ENCODE results near the gene POU2F1.

Gene POU2F1

DNA sequence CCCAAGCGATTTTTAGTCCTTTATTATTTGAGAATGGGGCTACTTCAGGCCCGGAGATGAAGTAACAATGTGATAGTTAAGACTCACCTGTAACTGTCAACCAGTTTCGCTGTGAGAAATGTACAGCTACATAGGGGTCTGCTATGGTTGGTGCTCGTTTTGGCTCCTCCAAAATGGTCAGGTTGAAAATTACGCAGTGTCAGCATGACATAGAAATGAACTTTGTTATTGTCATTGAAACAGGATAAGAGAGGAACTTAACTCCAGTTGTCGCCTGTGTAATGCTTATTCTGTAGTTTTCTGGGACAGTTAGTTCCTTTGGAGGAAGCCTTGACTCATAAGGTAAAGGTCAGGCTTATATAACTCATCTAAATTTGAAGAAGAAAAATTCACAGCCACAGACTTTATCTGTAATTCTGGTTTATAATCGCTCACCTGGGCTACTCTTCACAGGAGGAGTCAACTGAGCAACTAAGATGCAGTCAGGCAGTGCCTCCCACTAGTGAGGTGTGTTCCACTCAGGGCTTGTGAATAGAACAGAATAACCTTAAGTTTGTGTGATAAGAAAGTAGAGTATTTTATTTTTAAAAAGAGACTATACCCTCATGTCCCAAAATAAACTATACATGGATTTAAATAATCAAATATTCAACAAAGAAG is 166.7 kb downstream of the POU2F1 start:
- Histone ChIP-seq H3K27ac (no peak overlapping the region), H3K4me3 (no peak overlapping the region), H3K36me3 (ENCODE audit: insufficient read depth, low read length) (peaks cover 13% of the 10 kb centered on the region), H3K9me3 (ENCODE audit: low read depth, low read length) (no peaks in the 10 kb centered on the region), H3K9ac (ENCODE audit: insufficient read length) (no peak overlapping the region)
- TF ChIP-seq EZH2 (IDR thresholded peaks at IDR 0.05), result no peak
- TF ChIP-seq FOXP2 (optimal IDR thresholded peaks at IDR 0.05; ENCODE audit: control extremely low read depth, extremely low read length, insufficient read depth), result no peak
- TF ChIP-seq POLR2AphosphoS5 (IDR thresholded peaks at IDR 0.05; ENCODE audit: borderline replicate concordance, low read depth, low read length), result no peak
- no peak for DNase-seq (ENCODE audit: low read depth, low spot score)

DNA sequence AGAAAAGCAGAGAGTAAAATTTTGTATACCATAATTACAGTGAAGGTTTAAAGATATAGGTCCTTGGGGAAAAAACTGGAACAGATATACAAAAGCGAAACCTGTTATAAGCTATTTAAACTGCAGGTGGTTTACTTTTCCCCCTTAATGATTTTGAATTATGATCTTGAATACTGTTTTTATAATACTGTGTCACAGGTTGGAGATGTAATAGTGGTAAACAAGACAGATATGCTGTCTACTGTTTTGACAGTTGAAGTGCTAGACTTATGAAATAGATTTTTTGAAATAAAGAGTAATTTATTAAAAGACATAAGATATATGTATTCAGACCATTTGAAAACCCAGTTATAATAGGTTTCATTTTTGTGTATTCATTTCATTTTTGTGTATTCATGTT is 168.3 kb downstream of the POU2F1 start:
- TF ChIP-seq POLR2AphosphoS5 (IDR thresholded peaks at IDR 0.05; ENCODE audit: borderline replicate concordance, low read depth, low read length) (no peak), EZH2 (IDR thresholded peaks at IDR 0.05) (no peak)
- DNase-seq (ENCODE audit: low read depth, low spot score), result no peak
- H3K9ac ChIP-seq (ENCODE audit: insufficient read length), result no peak overlapping the region
- no peak overlapping the region for H3K4me3 ChIP-seq
- H3K36me3 ChIP-seq (ENCODE audit: insufficient read depth, low read length), result peaks cover 13% of the 10 kb centered on the region
- no peaks in the 10 kb centered on the region for H3K9me3 ChIP-seq (ENCODE audit: low read depth, low read length)
- no peak overlapping the region for H3K27ac ChIP-seq

DNA sequence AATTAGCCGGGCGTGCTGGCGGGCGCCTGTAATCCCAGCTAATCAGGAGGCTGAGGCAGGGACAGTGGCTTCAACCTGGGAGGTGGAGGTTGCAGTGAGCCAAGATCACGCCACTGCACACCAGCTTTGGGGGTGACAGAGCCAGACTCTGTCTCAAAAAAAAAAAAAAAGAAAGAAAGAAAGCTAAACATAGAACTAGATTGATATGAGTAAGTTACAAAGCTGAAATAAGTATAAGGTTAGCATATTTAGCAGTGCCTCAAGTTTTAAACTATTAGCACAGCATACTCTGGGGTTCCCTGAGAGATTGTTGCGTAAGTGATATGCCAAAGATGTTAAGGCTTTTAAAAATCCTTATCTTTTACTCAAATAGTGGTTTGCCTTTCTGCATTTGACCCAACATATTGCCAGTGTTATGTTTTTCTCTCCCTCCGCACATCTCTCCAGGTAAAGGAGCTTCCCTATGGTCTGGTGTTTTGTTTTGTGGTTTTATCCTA is 171.6 kb downstream of the POU2F1 start:
- TF ChIP-seq FOXP2 (optimal IDR thresholded peaks at IDR 0.05; ENCODE audit: control extremely low read depth, extremely low read length, insufficient read depth), result no peak
- TF ChIP-seq EZH2 (IDR thresholded peaks at IDR 0.05), result no peak
- no peak for TF ChIP-seq POLR2AphosphoS5 (IDR thresholded peaks at IDR 0.05; ENCODE audit: borderline replicate concordance, low read depth, low read length)
- Histone ChIP-seq H3K27ac (no peak overlapping the region), H3K4me3 (no peak overlapping the region), H3K36me3 (ENCODE audit: insufficient read depth, low read length) (peaks cover 4% of the 10 kb centered on the region; the same call in 1 of the 2 replicates), H3K9ac (ENCODE audit: insufficient read length) (no peak overlapping the region), H3K9me3 (ENCODE audit: low read depth, low read length) (no peaks in the 10 kb centered on the region)
- DNase-seq (ENCODE audit: low read depth, low spot score), result no peak

DNA sequence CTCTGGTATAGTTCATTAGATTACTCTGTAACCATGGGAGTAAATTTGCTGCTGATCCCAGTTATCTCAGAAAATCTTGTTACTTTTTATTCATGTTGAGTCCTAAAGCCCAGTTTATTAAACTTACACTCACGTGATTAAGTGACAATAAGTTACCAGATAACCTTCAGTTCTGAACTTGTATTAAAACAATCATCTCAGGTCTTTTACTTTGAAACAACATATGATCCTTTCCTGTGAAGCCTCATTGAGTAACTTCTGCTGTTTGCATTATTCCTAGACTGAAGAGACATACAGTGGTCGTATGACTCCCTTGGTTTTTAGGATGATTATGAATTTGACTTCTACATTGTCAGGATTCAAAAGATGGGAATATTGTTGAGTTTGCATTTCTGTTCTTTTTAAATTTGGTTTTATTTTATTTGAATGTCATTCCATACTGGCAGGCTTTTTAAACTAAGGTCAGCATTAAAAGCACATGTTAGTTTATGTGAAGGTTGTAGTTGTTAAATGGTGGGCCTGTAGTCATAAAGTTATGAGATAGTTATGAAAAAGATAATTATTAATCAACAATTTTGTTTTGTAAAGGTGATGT is 179.8 kb downstream of the POU2F1 start:
- peaks cover 9% of the 10 kb centered on the region for H3K36me3 ChIP-seq (ENCODE audit: insufficient read depth, low read length)
- H3K27ac ChIP-seq, result no peak overlapping the region
- H3K4me3 ChIP-seq, result no peak overlapping the region
- TF ChIP-seq FOXP2 (optimal IDR thresholded peaks at IDR 0.05; ENCODE audit: control extremely low read depth, extremely low read length, insufficient read depth), result no peak
- no peaks in the 10 kb centered on the region for H3K9me3 ChIP-seq (ENCODE audit: low read depth, low read length)
- no peak overlapping the region for H3K9ac ChIP-seq (ENCODE audit: insufficient read length)
- DNase-seq (ENCODE audit: low read depth, low spot score), result no peak

DNA sequence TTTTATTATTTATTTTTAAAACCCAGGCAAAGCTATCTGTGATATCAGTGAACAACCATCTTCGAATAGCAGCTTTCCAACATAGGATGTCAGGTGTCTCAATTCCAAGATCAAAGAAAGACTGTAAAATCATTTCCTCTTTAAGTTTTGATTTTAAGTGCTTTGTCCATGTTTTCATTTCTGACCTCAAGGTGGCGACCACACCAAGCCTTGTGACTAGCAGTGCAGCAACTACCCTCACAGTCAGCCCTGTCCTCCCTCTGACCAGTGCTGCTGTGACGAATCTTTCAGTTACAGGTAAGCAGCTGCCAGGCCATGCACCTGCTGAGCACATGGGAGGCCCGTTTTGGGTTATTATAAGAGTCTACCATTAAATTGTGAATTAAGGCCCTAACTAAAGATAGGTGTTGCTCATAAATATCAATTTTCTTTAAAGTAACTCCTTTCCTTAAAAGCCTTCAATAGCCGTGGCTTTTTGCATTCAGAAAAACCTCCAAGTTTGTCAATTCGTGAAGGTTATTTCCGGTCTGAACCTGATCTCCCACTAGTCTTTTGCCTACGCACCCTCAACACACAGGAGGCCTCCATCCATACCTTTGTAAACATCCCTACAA is 180.7 kb downstream of the POU2F1 start:
- no peaks in the 10 kb centered on the region for H3K9me3 ChIP-seq (ENCODE audit: low read depth, low read length)
- no peak for DNase-seq (ENCODE audit: low read depth, low spot score)
- TF ChIP-seq EZH2 (IDR thresholded peaks at IDR 0.05) (no peak), FOXP2 (optimal IDR thresholded peaks at IDR 0.05; ENCODE audit: control extremely low read depth, extremely low read length, insufficient read depth) (no peak), POLR2AphosphoS5 (IDR thresholded peaks at IDR 0.05; ENCODE audit: borderline replicate concordance, low read depth, low read length) (no peak)
- no peak overlapping the region for H3K9ac ChIP-seq (ENCODE audit: insufficient read length)
- H3K4me3 ChIP-seq, result no peak overlapping the region
- H3K36me3 ChIP-seq (ENCODE audit: insufficient read depth, low read length), result peaks cover 9% of the 10 kb centered on the region
- no peak overlapping the region for H3K27ac ChIP-seq

DNA sequence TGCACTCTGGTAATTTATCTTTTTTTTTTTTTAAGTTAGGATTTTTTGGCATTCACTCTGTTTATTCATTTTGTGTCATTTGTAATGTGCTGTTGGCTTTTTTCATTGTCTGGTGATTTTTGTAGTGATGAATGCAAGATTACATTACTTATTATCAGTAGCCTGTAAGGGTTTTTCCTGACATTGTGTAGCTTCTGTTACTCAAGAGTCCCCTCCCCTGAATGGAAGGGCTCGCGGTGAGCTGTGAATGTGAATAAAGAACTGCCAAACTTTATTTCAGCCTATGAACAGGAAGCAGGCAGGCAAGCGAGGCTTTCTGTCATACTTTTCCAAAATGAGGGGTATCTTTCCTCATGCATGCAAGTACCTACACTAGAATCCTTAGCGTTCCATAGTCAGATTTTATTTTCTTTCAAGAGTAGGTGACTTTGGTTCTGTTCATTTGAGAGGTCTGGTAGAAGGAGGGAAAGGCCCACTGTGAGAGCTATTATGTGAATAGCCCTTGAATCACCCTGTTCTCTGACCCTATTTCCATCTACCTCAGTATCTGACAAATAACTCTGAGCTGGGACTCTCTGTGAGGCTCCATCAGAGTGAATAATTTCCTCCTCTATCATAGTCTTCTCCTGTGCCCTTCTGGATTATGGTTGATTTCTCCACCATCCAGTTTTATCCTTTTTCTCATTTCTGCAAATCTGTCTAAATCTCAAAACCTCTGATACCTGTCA is 183.6 kb downstream of the POU2F1 start:
- Histone ChIP-seq H3K27ac (no peak overlapping the region), H3K36me3 (ENCODE audit: insufficient read depth, low read length) (0 out of 2 replicates have a peak, but pooled peaks cover 3% of the 10 kb centered on the region)

DNA sequence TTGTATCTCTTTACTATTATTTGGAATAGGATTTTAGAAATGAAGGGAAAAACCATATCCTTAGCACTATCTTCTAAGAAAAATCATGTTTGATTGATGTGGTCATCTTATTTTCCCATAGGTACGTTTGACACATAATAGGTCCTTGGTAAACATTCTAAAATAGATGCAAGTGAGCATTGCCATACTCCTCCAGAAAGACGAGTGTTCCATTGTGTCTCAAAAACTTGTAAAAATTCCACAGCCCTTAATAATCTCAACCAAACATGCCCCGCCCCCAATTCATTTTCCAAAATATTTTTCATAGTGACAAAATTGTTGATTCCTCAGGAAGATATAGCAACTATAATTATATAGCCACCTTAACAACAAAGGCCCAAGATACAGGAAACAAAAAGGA is 184.2 kb downstream of the POU2F1 start:
- H3K4me3 ChIP-seq, result no peak overlapping the region
- H3K36me3 ChIP-seq (ENCODE audit: insufficient read depth, low read length), result 0 out of 2 replicates have a peak, but pooled peaks cover 3% of the 10 kb centered on the region
- no peak for DNase-seq (ENCODE audit: low read depth, low spot score)
- H3K9ac ChIP-seq (ENCODE audit: insufficient read length), result no peak overlapping the region
- TF ChIP-seq FOXP2 (optimal IDR thresholded peaks at IDR 0.05; ENCODE audit: control extremely low read depth, extremely low read length, insufficient read depth), result no peak
- TF ChIP-seq POLR2AphosphoS5 (IDR thresholded peaks at IDR 0.05; ENCODE audit: borderline replicate concordance, low read depth, low read length), result no peak
- no peak for TF ChIP-seq EZH2 (IDR thresholded peaks at IDR 0.05)
- H3K9me3 ChIP-seq (ENCODE audit: low read depth, low read length), result no peaks in the 10 kb centered on the region
- H3K27ac ChIP-seq, result no peak overlapping the region

More for the DNA sequence above, 183.6 kb downstream of the POU2F1 start:
- TF ChIP-seq POLR2AphosphoS5 (IDR thresholded peaks at IDR 0.05; ENCODE audit: borderline replicate concordance, low read depth, low read length) (no peak), FOXP2 (optimal IDR thresholded peaks at IDR 0.05; ENCODE audit: control extremely low read depth, extremely low read length, insufficient read depth) (no peak), EZH2 (IDR thresholded peaks at IDR 0.05) (no peak)
- H3K4me3 ChIP-seq, result no peak overlapping the region
- DNase-seq (ENCODE audit: low read depth, low spot score), result no peak
- H3K9me3 ChIP-seq (ENCODE audit: low read depth, low read length), result no peaks in the 10 kb centered on the region
- peak overlapping the region; percentile 13 for H3K9ac ChIP-seq (ENCODE audit: insufficient read length)

DNA sequence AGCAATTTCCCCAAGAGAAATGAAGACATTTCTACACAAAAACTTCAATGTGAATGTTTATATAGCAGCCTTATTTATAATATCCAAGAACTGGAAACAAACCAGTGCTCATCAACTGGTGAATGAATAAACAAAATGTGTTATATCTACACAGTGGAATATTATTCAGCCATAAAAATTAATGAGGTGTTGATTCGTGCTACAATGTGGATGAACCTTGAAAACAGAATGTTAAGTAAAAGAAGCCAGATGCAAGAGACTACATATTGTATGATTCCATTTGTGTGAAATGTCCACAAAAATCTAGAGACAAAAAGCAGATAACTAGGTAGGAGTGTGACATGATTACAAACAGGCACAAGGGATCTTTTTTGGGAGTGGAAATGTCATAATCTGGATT is 187.7 kb downstream of the POU2F1 start:
- H3K27ac ChIP-seq, result no peak overlapping the region
- no peak overlapping the region for H3K9ac ChIP-seq (ENCODE audit: insufficient read length)
- peaks cover 6% of the 10 kb centered on the region; the same call in 1 of the 2 replicates for H3K36me3 ChIP-seq (ENCODE audit: insufficient read depth, low read length)
- no peak overlapping the region for H3K4me3 ChIP-seq
- TF ChIP-seq FOXP2 (optimal IDR thresholded peaks at IDR 0.05; ENCODE audit: control extremely low read depth, extremely low read length, insufficient read depth), result no peak
- TF ChIP-seq POLR2AphosphoS5 (IDR thresholded peaks at IDR 0.05; ENCODE audit: borderline replicate concordance, low read depth, low read length), result no peak
- no peak for TF ChIP-seq EZH2 (IDR thresholded peaks at IDR 0.05)
- DNase-seq (ENCODE audit: low read depth, low spot score), result no peak
- H3K9me3 ChIP-seq (ENCODE audit: low read depth, low read length), result no peaks in the 10 kb centered on the region

Data from SK-N-MC (cell line).